NCI-H2081 treated with DMSO at 0.1 percent for 48 hours (cell line): ENCODE data around the gene FLT3.
"Not testable (repeated sequence)": the region's sequence is repeated elsewhere in the genome, so short reads cannot be mapped to it uniquely, and the experiment has no call there.

ENCODE experiments used
- DNase-seq: peaks from one replicate; lab custom pipeline; 2025; lab: John Stamatoyannopoulos, UW

FLT3 gene

GRCh38 chr13:28100150-28101121 lies at the start of gene FLT3:
TSS of gene FLT3 (minus strand) at chr13:28100576. CDS start at chr13:28100510, 66 bp downstream.
- no peak for DNase-seq

- no peak for DNase-seq
These were observed 47.1 kb upstream of the FLT3 start for GRCh38 chr13:28147495-28147894.

- DNase-seq: no peak
These were observed 44.7 kb upstream of the FLT3 start for GRCh38 chr13:28145049-28145448.

- DNase-seq: not testable (repeated sequence)
These were observed 41.2 kb upstream of the FLT3 start for GRCh38 chr13:28141542-28141941.

GRCh38 chr13:28140433-28141125 lies 40.2 kb upstream of the FLT3 start:
- no peak for DNase-seq

GRCh38 chr13:28138756-28139470 lies 38.5 kb upstream of the FLT3 start:
- no peak for DNase-seq

- DNase-seq: no peak
These were observed 37.8 kb upstream of the FLT3 start, which contains the start of gene PAN3 for GRCh38 chr13:28138012-28138755. TSS of gene PAN3 (plus strand) at chr13:28138545. CDS start at chr13:28138658, 113 bp downstream.

- peak; percentile 51 for DNase-seq
These were observed 37.2 kb upstream of the FLT3 start for GRCh38 chr13:28137596-28137995.

GRCh38 chr13:28136916-28137315 lies 36.5 kb upstream of the FLT3 start:
- no peak for DNase-seq

GRCh38 chr13:28131646-28132045 lies 31.3 kb upstream of the FLT3 start:
- DNase-seq: no peak

GRCh38 chr13:28129911-28130693 lies 29.7 kb upstream of the FLT3 start:
- DNase-seq: no peak

GRCh38 chr13:28128926-28129325 lies 28.6 kb upstream of the FLT3 start:
- DNase-seq: no peak

- no peak for DNase-seq
These were observed 27.7 kb upstream of the FLT3 start for GRCh38 chr13:28128030-28128429.

- no peak for DNase-seq
These were observed 20.8 kb upstream of the FLT3 start for GRCh38 chr13:28121224-28121623.

- DNase-seq: no peak
These were observed 19.9 kb upstream of the FLT3 start for GRCh38 chr13:28120317-28120716.

GRCh38 chr13:28117689-28118377 lies 17.5 kb upstream of the FLT3 start:
- no peak for DNase-seq

GRCh38 chr13:28116736-28117135 lies 16.4 kb upstream of the FLT3 start:
- DNase-seq: no peak

GRCh38 chr13:28110414-28110813 lies 10.0 kb upstream of the FLT3 start:
- DNase-seq: no peak

GRCh38 chr13:28106976-28107375 lies 6.6 kb upstream of the FLT3 start:
- DNase-seq: no peak

GRCh38 chr13:28101886-28102285 lies 1.5 kb upstream of the FLT3 start:
- DNase-seq: not testable (repeated sequence)
